Lung (tissue), 12 donors: ENCODE results near the gene LYPD5. TPM values are rescaled to one million over a fixed set of nuclear protein-coding genes. Genes with fewer than 3 reads are reported as not detected.

Experiments used
- ATAC-seq: fragments of 200-7000 bp; cut with Tn5 transposase; one replicate; pipeline ENCODE4 v1.9.1; 2020; ENCODE audit warnings: moderate number of reproducible peaks; ENCODE audit not compliant: insufficient read depth, low FRiP score
- DNase-seq, 3 donors: peaks; one replicate each; pipeline ENCODE4 v3.0.0-alpha.2; 2013 to 2017
- H3K27ac ChIP-seq, 2 donors: one replicate each; pipeline ENCODE4 v1.5.1; 2013; ENCODE audit warnings: mild to moderate bottlenecking in 2 of 2, moderate library complexity in 2 of 2, control low read depth in 1 of 2, inconsistent platforms in 1 of 2, low read depth in 1 of 2, low read length in 1 of 2
- H3K27me3 ChIP-seq, 3 donors: one replicate each; pipeline ENCODE4 v1.5.1; 2013; ENCODE audit warnings: low read length in 2 of 3; ENCODE audit not compliant: control insufficient read depth in 3 of 3, insufficient read depth in 3 of 3
- H3K36me3 ChIP-seq, 4 donors: one replicate each; pipeline ENCODE4 v1.5.1; 2013; ENCODE audit warnings: low read length in 4 of 4, mild to moderate bottlenecking in 1 of 4, moderate library complexity in 1 of 4; ENCODE audit not compliant: control insufficient read depth in 4 of 4, insufficient read depth in 4 of 4
- H3K4me1 ChIP-seq, 5 donors: one replicate each; pipeline ENCODE4 v1.5.1; 2013; ENCODE audit warnings: low read length in 5 of 5, mild to moderate bottlenecking in 2 of 5, moderate library complexity in 1 of 5; ENCODE audit not compliant: control insufficient read depth in 5 of 5, insufficient read depth in 5 of 5
- H3K4me3 ChIP-seq: one replicate; pipeline ENCODE4 v1.5.1; 2013; ENCODE audit warnings: mild to moderate bottlenecking, control low read depth, moderate library complexity
- H3K9ac ChIP-seq, 2 donors: one replicate each; pipeline ENCODE4 v1.5.1; 2013; ENCODE audit warnings: low read length in 2 of 2, control low read depth in 1 of 2; ENCODE audit not compliant: insufficient read depth in 1 of 2
- H3K9me3 ChIP-seq, 4 donors: one replicate each; pipeline ENCODE4 v1.5.1; 2013; ENCODE audit warnings: low read length in 3 of 4, mild to moderate bottlenecking in 1 of 4, moderate library complexity in 1 of 4; ENCODE audit not compliant: control insufficient read depth in 4 of 4, insufficient read depth in 3 of 4
- CTCF ChIP-seq: IDR thresholded peaks from 2 replicates; pipeline ENCODE4 v1.5.1; 2012; ENCODE audit warnings: mild to moderate bottlenecking; ENCODE audit errors: control extremely low read depth, extremely low read depth
- WGBS, 2 donors: extraction: QIAGEN DNeasy Blood & Tissue Kit; methylation state at CpG; one replicate each; pipeline ENCODE4 v1.1.7; 2013; 5-methylcytosine and 5-hydroxymethylcytosine counted together
- polyA plus RNA-seq, 2 donors: library from polyadenylated mRNA; stranded (reverse); fragments of 200-250 nt; gene quantifications; one replicate each; pipeline ENCODE4 v1.2.1, GENCODE V29; 2013
- total RNA-seq, 2 donors: library from RNA; depleted of rRNA in 1 of 2; stranded (reverse); fragments of >200 nt in 1 of 2; gene quantifications; one replicate each; pipeline ENCODE4 v1.2.1, GENCODE V29; 2014 to 2021
- donor health status: control.
- donor health status: control.
- donor health status: Bipolar disorder and iron deficiency.
- donor health status: healthy.
- donor health status: DM: yes; HTN: yes; CAD: no.

Gene LYPD5
- total and polyA plus RNA-seq, 4 donors, result 0.51 to 8.1 (median 2.9) TPM

- H3K4me3 ChIP-seq, result no peak overlapping the region
- H3K4me1 ChIP-seq, result no peaks in the 10 kb centered on the region
- TF ChIP-seq CTCF, result no peak
- 75 to 87% methylated on average over 6 of the region's 6 CpGs for WGBS, 2 donors
- no peaks in the 10 kb centered on the region for H3K27me3 ChIP-seq
- no peak overlapping the region for H3K27ac ChIP-seq
- no peak overlapping the region for H3K9ac ChIP-seq
- DNase-seq (no peak), ATAC-seq (no peak)
- no peaks in the 10 kb centered on the region for H3K9me3 ChIP-seq
- H3K36me3 ChIP-seq, result no peaks in the 10 kb centered on the region
These were observed 10.4 kb upstream of the LYPD5 start for GRCh38 chr19:43812688-43813087.

- ATAC-seq (no peak), DNase-seq (no peak)
- WGBS, 2 donors, result 79% methylated on average over 1 of the region's 1 CpG
- no peaks in the 10 kb centered on the region for H3K36me3 ChIP-seq
- no peak overlapping the region for H3K9ac ChIP-seq
- H3K27me3 ChIP-seq, result no peaks in the 10 kb centered on the region
- no peak overlapping the region for H3K4me3 ChIP-seq
- no peaks in the 10 kb centered on the region for H3K4me1 ChIP-seq
- no peak for TF ChIP-seq CTCF
- no peak overlapping the region for H3K27ac ChIP-seq
- H3K9me3 ChIP-seq, result no peaks in the 10 kb centered on the region
These were observed 10.0 kb upstream of the LYPD5 start for GRCh38 chr19:43812259-43812658.

- TF ChIP-seq CTCF, result no peak
- Histone ChIP-seq H3K36me3 (no peaks in the 10 kb centered on the region), H3K9ac (no peak overlapping the region), H3K4me3 (no peak overlapping the region), H3K4me1 (no peaks in the 10 kb centered on the region), H3K27ac (no peak overlapping the region), H3K27me3 (no peaks in the 10 kb centered on the region), H3K9me3 (no peaks in the 10 kb centered on the region)
- ATAC-seq (no peak), DNase-seq (no peak)
- WGBS, 2 donors, result 27 to 55% methylated on average over 1 of the region's 1 CpG
These were observed 9.6 kb upstream of the LYPD5 start for GRCh38 chr19:43811837-43812236.
